GM18951 (cell line): ENCODE data around the gene ZNF384.

ENCODE experiments used
- POLR2A ChIP-seq: IDR thresholded peaks from 4 replicates; pipeline ENCODE4 v1.6.1; 2011; ENCODE audit warnings: mild to moderate bottlenecking; ENCODE audit not compliant: insufficient read length, insufficient read depth; ENCODE audit errors: extremely low read depth
- in situ Hi-C: fragments of 300-500 bp; cut with MboI; formaldehyde crosslinking; loops from one replicate; pipeline ENCODE4 v1.12.0; 2022; ENCODE audit warnings: low sequenced_read_pairs, mixed read lengths, inconsistent platforms; ENCODE audit not compliant: unreplicated experiment

Gene ZNF384

DNA sequence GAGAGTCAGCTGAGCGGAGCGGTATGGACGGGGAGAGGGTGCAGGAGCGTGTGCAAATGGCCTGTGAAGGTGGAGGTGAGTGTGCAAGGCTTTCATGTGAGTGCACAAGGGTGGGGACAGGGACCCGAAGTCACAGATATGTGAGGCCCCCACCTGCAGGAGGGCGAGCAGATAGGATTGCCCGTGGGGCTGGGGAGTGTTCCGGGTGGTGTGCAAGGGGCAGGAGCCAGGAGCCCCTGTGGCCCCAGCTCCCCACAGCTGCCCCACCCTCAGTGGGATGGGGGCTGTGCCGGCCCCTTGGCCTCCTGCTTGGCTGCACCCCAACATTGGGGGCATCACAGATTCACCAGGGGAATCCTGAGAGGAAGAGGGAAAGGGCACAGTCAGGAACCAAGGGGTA lies 5.5 kb upstream of the ZNF384 start:
- TF ChIP-seq POLR2A = no peak
- in situ Hi-C loops = no loop called here

- no peak for TF ChIP-seq POLR2A
- in situ Hi-C loops = no loop called here
These were observed 4.7 kb upstream of the ZNF384 start for GRCh38 chr12:6693832-6694355.

DNA sequence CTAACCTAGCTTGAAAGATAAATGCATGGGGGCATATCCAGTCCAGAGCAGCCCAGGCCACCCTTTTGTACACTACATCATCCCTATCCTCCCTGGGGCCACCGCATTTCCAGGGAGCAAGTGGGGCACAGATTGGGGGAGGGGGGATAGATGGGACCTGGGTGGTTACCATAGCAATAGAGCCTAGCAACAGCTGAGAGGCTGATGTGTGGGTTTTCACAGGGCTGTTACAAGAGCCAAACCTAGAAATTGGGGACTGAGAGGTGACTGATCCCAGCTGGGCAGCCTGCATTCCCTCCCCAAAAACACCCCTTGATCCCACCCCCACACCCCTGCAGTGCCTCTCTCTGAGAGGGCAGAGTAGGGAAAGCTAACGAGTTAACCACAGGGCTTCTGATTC lies 3.7 kb upstream of the ZNF384 start:
- TF ChIP-seq POLR2A = no peak
- in situ Hi-C loops = no loop called here

GRCh38 chr12:6691473-6691872 lies 2.3 kb upstream of the ZNF384 start:
- in situ Hi-C loops = no loop called here
- peak; percentile 1 for TF ChIP-seq POLR2A

- in situ Hi-C loops = no loop called here
- TF ChIP-seq POLR2A = no peak
These were observed 604 bp downstream of the ZNF384 start for GRCh38 chr12:6688543-6688998.

DNA sequence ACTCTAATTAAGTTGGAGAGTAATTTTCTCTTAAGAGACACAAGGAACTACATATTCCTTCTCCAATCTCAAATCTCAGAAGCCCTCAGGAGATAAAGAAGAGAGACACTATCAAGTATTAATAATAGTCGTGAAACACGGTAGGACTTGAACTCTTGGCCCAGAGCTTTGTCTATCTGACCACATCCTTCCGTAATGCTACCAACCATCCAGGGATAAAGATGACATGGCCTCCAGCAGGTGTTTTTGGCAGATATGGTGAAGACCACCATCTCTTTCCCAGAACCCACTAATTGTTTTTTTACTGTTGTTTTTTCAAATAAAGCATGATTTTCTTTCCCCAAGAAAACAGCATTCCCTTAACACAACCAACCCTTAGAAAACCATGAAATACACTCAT lies 3.4 kb downstream of the ZNF384 start:
- no peak for TF ChIP-seq POLR2A

DNA sequence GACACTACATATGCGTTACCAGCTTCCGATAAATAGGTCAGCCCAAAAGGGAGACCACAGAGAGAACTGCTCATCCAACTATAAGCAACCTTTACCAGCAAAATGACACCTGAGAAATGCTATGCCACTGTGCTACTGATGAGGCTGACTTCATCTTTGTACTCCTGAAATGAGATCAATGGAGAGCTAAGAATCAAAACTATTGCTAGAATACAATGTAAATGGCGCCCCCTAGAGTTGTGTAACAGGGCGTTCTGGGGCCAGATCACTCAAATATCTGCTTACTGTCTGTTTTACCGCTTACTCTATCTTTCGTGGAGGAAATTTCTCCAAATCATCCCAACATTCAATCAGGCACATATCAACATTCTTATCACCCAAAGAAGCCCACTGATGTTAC lies 4.6 kb downstream of the ZNF384 start:
- no peak for TF ChIP-seq POLR2A
- in situ Hi-C loops = no loop called here

More for the DNA sequence above, 3.4 kb downstream of the ZNF384 start:
- in situ Hi-C loops = no loop called here

GRCh38 chr12:6676962-6677361 lies 12.2 kb downstream of the ZNF384 start:
- in situ Hi-C loops = no loop called here
- TF ChIP-seq POLR2A = no peak

- TF ChIP-seq POLR2A = no peak
These were observed 17.0 kb downstream of the ZNF384 start for GRCh38 chr12:6672143-6672542.

DNA sequence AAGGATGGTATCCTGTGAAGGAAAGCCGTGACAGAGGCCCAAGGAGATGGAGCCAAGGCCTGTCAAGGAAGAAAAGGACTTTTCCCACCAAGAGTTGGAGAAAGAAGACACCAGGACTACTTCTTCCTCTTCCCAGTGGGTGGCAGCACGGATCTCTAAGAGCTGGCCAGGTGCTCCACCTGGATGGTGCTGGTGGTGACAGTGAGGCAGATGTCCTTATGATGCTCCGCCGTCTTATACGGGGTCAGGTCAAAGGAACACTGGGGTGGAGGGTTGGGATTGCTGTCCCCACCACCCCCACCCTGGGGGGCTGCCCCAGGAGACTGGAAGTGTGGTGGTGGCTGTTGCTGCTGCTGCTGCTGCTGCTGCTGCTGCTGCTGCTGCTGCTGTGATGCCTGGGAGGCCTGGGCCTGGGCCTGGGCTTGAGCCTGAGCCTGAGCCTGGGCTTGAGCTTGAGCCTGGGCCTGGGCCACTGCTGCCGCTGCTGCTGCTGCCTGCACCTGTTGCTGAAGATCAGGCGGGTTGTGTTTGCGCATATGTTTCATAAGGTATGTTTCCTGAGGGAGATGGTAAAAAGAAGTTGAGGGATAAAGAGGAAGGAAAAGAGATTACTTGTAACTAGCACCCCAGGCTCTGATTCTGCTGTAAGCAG lies 21.5 kb downstream of the ZNF384 start:
- no peak for TF ChIP-seq POLR2A
- in situ Hi-C loops = no loop called here

More at GRCh38 chr12:6672143-6672542, 17.0 kb downstream of the ZNF384 start:
- in situ Hi-C loops = no loop called here

DNA sequence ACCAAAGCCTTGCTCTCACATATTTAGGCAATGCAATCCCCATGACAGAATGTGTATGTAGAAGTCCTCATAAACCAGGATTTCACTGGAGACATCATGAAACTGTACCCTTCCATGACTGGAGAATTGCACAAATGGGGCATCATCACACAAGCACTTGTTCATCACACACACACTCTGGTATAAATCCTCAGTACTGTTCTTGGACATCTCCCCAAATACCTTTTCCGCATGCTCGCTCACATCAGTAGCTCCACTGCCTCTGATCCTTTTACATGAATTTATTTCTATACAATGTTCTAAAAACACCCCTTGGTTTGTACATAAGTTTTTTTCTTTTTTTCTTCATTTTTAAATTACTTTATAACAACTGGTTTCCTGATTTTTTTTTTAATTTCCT lies 23.0 kb downstream of the ZNF384 start:
- no peak for TF ChIP-seq POLR2A
- in situ Hi-C loops = no loop called here

GRCh38 chr12:6664902-6665301 lies 24.3 kb downstream of the ZNF384 start:
- in situ Hi-C loops = no loop called here

DNA sequence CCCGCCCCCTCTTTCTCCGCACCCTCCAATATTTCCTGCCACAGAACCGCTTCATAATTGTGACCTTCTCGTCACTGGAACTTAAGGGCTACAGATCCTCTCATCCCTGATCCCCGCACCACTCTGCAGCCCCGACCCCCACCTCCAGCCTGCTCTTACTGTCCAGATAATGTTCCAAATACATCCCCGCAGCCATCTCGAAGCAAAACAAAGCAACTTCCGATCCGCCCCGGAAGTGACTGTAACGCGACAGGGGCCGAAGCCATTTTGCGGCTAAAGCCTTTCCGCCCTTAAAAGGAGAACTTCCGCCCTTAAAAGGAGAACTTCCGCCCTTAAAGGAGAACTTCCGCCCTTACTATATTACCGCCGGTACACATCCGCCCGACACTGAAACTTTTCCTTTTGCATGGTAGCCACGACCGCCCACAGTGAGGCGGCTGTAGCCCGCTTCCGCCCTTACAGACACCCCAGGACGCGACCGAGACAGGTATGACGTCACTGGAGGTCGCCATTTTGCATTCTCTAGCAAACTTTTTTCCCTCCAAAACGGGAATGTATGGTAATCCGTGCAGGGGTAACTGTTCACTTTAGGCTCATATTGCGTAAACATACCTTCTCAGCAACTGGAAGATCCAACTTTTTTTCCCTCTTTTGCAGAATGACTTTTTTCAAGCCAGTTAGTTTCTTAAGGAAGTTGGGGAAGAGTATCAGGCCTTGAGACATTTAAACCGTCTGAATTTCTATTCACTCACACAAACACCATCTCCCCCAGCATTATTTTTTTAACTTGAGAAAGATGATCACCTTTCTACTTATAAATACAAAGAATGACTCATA lies 26.1 kb downstream of the ZNF384 start, which contains the start of gene ING4:
Gene ING4, minus strand, starts transcription at position 214 of the 837 bp plus-strand sequence. Its CDS starts 18 bp downstream, at position 196.
- in situ Hi-C loops = no loop called here
- TF ChIP-seq POLR2A = peak; percentile 56

More at GRCh38 chr12:6664902-6665301, 24.3 kb downstream of the ZNF384 start:
- no peak for TF ChIP-seq POLR2A

- no peak for TF ChIP-seq POLR2A
- in situ Hi-C loops = no loop called here
These were observed 26.6 kb downstream of the ZNF384 start for GRCh38 chr12:6662602-6662905.
